HG03571 (cell line): ENCODE data around the gene E2F2.

Source experiments
- ATAC-seq: cut with Tn5 transposase; IDR thresholded peaks from one replicate; pipeline ENCODE4 v1.9.1; 2021; ENCODE audit not compliant: unreplicated experiment

E2F2 gene

GRCh38 chr1:23485002-23485332 is 46.1 kb downstream of the E2F2 start:
- ATAC-seq, result no peak

GRCh38 chr1:23484253-23485001 is 46.6 kb downstream of the E2F2 start:
- no peak for ATAC-seq

DNA sequence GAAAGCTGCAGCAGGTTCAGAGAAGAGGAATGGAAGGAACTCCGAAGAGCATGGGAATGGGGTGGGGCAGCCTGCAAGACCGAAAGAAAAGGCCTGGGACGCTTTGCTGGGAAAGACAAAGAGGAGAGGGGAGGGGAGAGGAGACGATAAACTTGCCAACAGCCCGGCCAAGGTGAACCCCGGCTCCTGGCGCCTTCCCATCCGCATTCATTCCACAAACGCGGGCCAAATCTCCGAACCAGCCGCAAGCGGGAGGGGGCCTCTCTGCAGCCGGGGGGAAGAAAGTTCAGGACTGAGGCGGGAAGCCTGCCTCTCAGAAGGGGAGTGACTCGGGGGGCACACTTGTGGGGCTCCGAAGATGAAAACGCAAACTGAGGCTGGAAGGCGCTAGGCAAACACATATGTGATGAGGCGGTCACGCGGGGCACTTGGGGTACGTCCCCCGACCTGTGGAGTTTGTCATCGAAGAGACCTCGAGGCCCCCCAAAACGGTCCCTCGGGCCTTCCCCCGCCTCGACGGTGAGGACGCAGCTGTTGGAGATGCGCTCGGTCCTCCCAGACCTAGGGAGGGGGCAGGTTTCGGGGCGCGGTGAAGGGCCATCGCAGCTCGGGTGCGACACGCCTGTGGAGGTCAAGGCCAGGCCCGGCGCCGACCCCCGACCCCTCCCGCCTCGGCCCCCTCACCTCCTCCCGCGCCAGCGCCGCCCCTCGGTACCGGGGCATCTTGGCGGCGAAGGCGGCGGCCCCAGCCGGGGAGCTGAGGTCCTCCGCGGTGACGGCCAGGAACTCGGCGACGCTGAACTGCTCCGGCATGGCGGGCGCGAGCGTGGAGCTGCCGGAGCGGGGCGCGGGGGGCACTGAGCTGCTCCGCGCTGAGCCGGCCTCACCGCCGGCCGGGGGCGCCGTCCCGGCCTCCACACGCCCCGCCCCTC is 47.4 kb downstream of the E2F2 start, which contains the start of gene ASAP3:
Gene ASAP3, minus strand, starts transcription at position 859 of the 932 bp plus-strand sequence. Its CDS starts 46 bp downstream, at position 813.
- no peak for ATAC-seq

- ATAC-seq, result no peak
Measured at GRCh38 chr1:23481904-23482303, 49.1 kb downstream of the E2F2 start.

GRCh38 chr1:23481026-23481597 is 49.9 kb downstream of the E2F2 start:
- no peak for ATAC-seq

- ATAC-seq, result no peak
Measured at GRCh38 chr1:23480187-23481025, 50.6 kb downstream of the E2F2 start.

GRCh38 chr1:23479666-23479941 is 51.4 kb downstream of the E2F2 start:
- no peak for ATAC-seq

- no peak for ATAC-seq
Measured at GRCh38 chr1:23478896-23479665, 52.0 kb downstream of the E2F2 start.

GRCh38 chr1:23477359-23478144 is 53.5 kb downstream of the E2F2 start:
- no peak for ATAC-seq

DNA sequence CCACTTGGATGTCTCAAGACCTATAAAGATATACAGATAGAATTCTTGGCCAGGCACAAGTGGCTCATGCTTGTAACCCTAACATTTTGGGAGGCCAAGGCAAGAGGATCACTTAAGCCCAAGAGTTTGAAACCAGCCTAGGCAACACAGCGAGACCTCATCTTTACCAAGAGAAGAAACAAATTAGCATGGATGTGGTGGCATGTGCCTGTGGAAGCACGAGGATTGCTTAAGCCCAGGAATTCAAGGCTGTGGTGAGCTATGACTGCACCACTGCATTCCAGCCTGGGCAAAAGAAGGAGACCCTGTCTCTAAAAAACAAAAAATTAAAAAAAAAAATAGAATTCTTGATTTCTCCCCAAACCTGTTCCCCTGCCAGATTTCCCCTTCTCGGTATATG is 55.4 kb downstream of the E2F2 start:
- no peak for ATAC-seq

DNA sequence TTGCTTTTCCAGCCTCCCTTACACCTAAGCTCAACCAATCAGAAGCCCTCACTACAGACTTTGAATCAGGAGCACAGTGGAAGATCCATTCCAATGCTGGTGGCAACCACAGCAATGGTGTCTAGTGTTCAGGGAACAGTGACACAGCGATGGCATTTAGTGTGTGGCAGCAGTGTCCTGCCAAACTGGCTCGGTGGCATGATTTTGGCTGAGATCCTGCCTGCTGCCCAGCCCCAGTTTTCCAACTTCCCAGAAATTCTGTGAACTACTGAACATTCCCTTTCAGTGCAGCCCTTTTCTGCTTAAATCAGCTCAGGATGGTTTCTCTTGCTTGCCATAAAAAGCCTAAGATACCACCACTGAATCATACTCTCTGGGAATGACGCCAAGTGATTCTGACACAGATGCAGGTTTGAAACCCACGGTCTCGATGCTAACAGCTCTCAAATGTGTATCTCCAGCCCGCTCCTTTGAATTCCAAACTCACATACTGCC is 55.9 kb downstream of the E2F2 start:
- ATAC-seq, result no peak

- no peak for ATAC-seq
Measured at GRCh38 chr1:23473037-23473800, 57.8 kb downstream of the E2F2 start.

GRCh38 chr1:23472351-23473036 is 58.5 kb downstream of the E2F2 start:
- no peak for ATAC-seq

- ATAC-seq, result no peak
Measured at GRCh38 chr1:23471473-23472075, 59.5 kb downstream of the E2F2 start.

DNA sequence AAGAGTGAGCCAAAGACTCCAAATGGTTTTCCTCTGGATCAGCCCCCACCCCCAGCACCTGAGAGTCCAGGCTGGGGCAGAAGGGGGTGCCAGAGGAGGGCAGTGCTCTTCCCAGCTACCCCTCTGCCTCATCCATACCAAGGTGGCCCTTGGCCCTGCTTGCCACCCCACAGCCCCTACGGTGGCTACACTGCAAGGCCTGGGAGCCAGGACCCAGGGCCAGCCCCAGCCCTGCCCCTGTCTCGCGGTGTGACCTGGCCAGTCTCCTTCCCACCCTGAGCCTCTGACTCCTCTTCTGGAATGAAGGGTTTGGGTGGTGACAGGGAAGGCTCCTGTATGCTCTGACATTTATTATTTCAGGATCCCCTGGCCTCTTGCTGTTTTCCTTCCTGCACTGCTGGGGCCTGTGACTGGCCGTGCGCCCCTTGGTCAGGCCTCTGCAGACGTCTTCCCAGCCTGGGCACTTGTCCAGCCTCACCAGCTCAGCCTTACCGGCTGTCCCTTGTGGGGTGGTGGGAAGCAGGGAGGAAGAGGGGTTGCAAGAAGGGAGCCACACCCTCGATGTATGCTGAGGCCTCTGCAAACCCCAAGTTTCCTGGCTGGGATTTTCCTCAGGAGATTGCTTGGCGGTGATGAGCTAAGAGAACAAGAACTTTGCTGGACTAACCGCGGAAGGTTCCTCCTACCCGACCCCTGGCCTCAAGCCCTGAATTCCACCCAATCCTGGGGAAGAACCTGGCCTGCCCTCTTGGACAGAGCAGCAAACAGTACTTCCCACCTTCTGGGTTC is 60.6 kb downstream of the E2F2 start:
- no peak for ATAC-seq

DNA sequence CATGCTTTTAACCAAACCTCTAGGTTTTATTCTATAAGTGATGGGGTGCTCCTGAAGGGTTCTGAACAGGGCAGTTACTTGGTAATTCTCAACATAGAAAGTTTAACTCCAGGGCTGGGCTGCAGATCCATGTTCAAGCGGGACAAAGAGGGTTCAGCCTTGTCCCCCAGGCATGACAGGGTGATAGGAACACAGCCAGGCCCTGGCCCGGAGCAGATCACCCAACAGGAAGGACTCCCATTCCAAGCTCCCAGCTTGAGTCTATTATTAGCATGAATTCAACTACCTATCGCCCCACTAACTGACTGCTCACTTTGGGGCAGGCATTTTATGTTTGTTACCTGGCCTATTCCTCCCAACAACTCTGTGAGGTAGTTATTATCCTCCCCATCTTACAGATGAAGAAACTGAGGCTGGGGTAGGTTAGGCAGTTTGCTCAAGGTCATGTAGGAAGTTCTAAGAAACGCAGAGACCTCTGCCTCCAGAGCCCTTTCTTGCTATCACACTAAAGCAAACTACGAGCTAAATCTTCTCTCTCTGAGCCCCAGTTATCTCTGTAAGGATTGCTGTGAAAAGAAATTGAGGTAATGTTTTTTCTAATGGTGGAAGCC is 61.6 kb downstream of the E2F2 start:
- ATAC-seq, result no peak
